ENCODE measurements around the gene SCAMP4.

The SCAMP4 gene

GRCh38 chr19:1889907-1890306 is 15.3 kb upstream of the SCAMP4 start:
- H4K20me1 ChIP-seq (ENCODE audit: low read depth, low read length), result no peaks in the 10 kb centered on the region
- no peaks in the 10 kb centered on the region for H3K27me3 ChIP-seq (ENCODE audit: low read length)
- H3F3A ChIP-seq (ENCODE audit: insufficient read depth), result peaks cover 6% of the 10 kb centered on the region; the same call in 1 of the 2 replicates
- TF ChIP-seq CTCF (IDR thresholded peaks at IDR 0.05; ENCODE audit: insufficient read depth, low read length, poor library complexity, severe bottlenecking), result no peak
- TF ChIP-seq EZH2phosphoT487 (conservative IDR thresholded peaks at IDR 0.05; ENCODE audit: low read length), result no peak
- H3K36me3 ChIP-seq (ENCODE audit: low read length), result no peaks in the 10 kb centered on the region
- no peak overlapping the region for H3K4me3 ChIP-seq (ENCODE audit: insufficient read depth, low read length, poor library complexity, severe bottlenecking)
- no peak overlapping the region for H3K9ac ChIP-seq (ENCODE audit: low read length)
- no peak overlapping the region for H2AFZ ChIP-seq (ENCODE audit: low read depth, low read length, severe bottlenecking)
- H3K9me3 ChIP-seq (ENCODE audit: insufficient read depth, low read length), result no peaks in the 10 kb centered on the region
- H3K9me2 ChIP-seq (replicated peaks; ENCODE audit: insufficient read depth, low read length), result no peaks in the 10 kb centered on the region
- H3K27ac ChIP-seq (ENCODE audit: low read depth, low read length), result no peak overlapping the region
- no peak overlapping the region for H3K4me2 ChIP-seq (ENCODE audit: low read depth, low read length, poor library complexity, severe bottlenecking)
- peaks cover under 1% of the 10 kb centered on the region; the same call in 1 of the 2 replicates for H3K79me2 ChIP-seq (ENCODE audit: insufficient read depth, low read length)

- Histone ChIP-seq H3K4me3 (ENCODE audit: insufficient read depth, low read length, poor library complexity, severe bottlenecking) (no peak overlapping the region), H4K20me1 (ENCODE audit: low read depth, low read length) (no peaks in the 10 kb centered on the region), H3K9me3 (ENCODE audit: insufficient read depth, low read length) (no peaks in the 10 kb centered on the region), H3K79me2 (ENCODE audit: insufficient read depth, low read length) (no peaks in the 10 kb centered on the region), H2AFZ (ENCODE audit: low read depth, low read length, severe bottlenecking) (no peak overlapping the region), H3K9me2 (replicated peaks; ENCODE audit: insufficient read depth, low read length) (no peaks in the 10 kb centered on the region), H3K4me2 (ENCODE audit: low read depth, low read length, poor library complexity, severe bottlenecking) (no peak overlapping the region), H3K27me3 (ENCODE audit: low read length) (no peaks in the 10 kb centered on the region), H3K9ac (ENCODE audit: low read length) (no peak overlapping the region), H3K36me3 (ENCODE audit: low read length) (no peaks in the 10 kb centered on the region), H3K27ac (ENCODE audit: low read depth, low read length) (no peak overlapping the region), H3F3A (ENCODE audit: insufficient read depth) (peaks cover 6% of the 10 kb centered on the region)
- TF ChIP-seq EZH2phosphoT487 (conservative IDR thresholded peaks at IDR 0.05; ENCODE audit: low read length) (no peak), CTCF (IDR thresholded peaks at IDR 0.05; ENCODE audit: insufficient read depth, low read length, poor library complexity, severe bottlenecking) (no peak)
Observed at GRCh38 chr19:1893791-1894190, 11.4 kb upstream of the SCAMP4 start.

GRCh38 chr19:1896508-1896907 is 8.7 kb upstream of the SCAMP4 start:
- Histone ChIP-seq H3K9me2 (replicated peaks; ENCODE audit: insufficient read depth, low read length) (no peaks in the 10 kb centered on the region), H3K4me2 (ENCODE audit: low read depth, low read length, poor library complexity, severe bottlenecking) (peak overlapping the region; percentile 54), H3K4me3 (ENCODE audit: insufficient read depth, low read length, poor library complexity, severe bottlenecking) (no peak overlapping the region), H3K27me3 (ENCODE audit: low read length) (no peaks in the 10 kb centered on the region), H3K9me3 (ENCODE audit: insufficient read depth, low read length) (no peaks in the 10 kb centered on the region), H4K20me1 (ENCODE audit: low read depth, low read length) (no peaks in the 10 kb centered on the region), H3K36me3 (ENCODE audit: low read length) (no peaks in the 10 kb centered on the region), H2AFZ (ENCODE audit: low read depth, low read length, severe bottlenecking) (no peak overlapping the region), H3F3A (ENCODE audit: insufficient read depth) (peaks cover 10% of the 10 kb centered on the region), H3K9ac (ENCODE audit: low read length) (no peak overlapping the region), H3K79me2 (ENCODE audit: insufficient read depth, low read length) (no peaks in the 10 kb centered on the region), H3K27ac (ENCODE audit: low read depth, low read length) (no peak overlapping the region)
- TF ChIP-seq EZH2phosphoT487 (conservative IDR thresholded peaks at IDR 0.05; ENCODE audit: low read length) (no peak), CTCF (IDR thresholded peaks at IDR 0.05; ENCODE audit: insufficient read depth, low read length, poor library complexity, severe bottlenecking) (no peak)

Measured in SU-DHL-6 (cell line).